ENCODE results near the gene SNX3.

The SNX3 gene

GRCh38 chr6:108167449-108168089 is 93.3 kb downstream of the SNX3 start:
- TF ChIP-seq, protein P1, sequence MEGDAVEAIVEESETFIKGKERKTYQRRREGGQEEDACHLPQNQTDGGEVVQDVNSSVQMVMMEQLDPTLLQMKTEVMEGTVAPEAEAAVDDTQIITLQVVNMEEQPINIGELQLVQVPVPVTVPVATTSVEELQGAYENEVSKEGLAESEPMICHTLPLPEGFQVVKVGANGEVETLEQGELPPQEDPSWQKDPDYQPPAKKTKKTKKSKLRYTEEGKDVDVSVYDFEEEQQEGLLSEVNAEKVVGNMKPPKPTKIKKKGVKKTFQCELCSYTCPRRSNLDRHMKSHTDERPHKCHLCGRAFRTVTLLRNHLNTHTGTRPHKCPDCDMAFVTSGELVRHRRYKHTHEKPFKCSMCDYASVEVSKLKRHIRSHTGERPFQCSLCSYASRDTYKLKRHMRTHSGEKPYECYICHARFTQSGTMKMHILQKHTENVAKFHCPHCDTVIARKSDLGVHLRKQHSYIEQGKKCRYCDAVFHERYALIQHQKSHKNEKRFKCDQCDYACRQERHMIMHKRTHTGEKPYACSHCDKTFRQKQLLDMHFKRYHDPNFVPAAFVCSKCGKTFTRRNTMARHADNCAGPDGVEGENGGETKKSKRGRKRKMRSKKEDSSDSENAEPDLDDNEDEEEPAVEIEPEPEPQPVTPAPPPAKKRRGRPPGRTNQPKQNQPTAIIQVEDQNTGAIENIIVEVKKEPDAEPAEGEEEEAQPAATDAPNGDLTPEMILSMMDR (IDR thresholded peaks at IDR 0.05; ENCODE audit: borderline replicate concordance, insufficient read depth, low read depth, low read length) = no peak
- H3K4me3 ChIP-seq (ENCODE audit: low read depth, low read length) = no peak overlapping the region

GRCh38 chr6:108166664-108167448 is 94.0 kb downstream of the SNX3 start:
- TF ChIP-seq, protein P1 (IDR thresholded peaks at IDR 0.05; ENCODE audit: borderline replicate concordance, insufficient read depth, low read depth, low read length) = no peak
- H3K4me3 ChIP-seq (ENCODE audit: low read depth, low read length) = no peak overlapping the region

- no peak within 1 kb of the TSS for H3K4me3 ChIP-seq (ENCODE audit: low read depth, low read length)
- TF ChIP-seq, protein P1 (IDR thresholded peaks at IDR 0.05; ENCODE audit: borderline replicate concordance, insufficient read depth, low read depth, low read length) = no peak
These were observed 94.9 kb downstream of the SNX3 start, which contains the start of gene NR2E1 for GRCh38 chr6:108165714-108166663. TSS of gene NR2E1 (plus strand) at chr6:108166022. CDS start at chr6:108166766, 744 bp downstream.

- TF ChIP-seq, protein P1 (IDR thresholded peaks at IDR 0.05; ENCODE audit: borderline replicate concordance, insufficient read depth, low read depth, low read length) = no peak
- H3K4me3 ChIP-seq (ENCODE audit: low read depth, low read length) = no peak overlapping the region
These were observed 95.8 kb downstream of the SNX3 start for GRCh38 chr6:108164815-108165706.

GRCh38 chr6:108164543-108164814 is 96.4 kb downstream of the SNX3 start:
- no peak overlapping the region for H3K4me3 ChIP-seq (ENCODE audit: low read depth, low read length)
- TF ChIP-seq, protein P1 (IDR thresholded peaks at IDR 0.05; ENCODE audit: borderline replicate concordance, insufficient read depth, low read depth, low read length) = no peak

Data from GM12875 (cell line).